CD4-positive, CD25-positive, alpha-beta regulatory T cell (primary cell): Measurements from ENCODE around the gene PRPF19. TPM values are rescaled to one million over a fixed set of nuclear protein-coding genes. Genes with fewer than 3 reads are reported as not detected.
A peak's percentile ranks its signal among the peaks of the same experiment; 100 is the strongest.
"Not testable (repeated sequence)": the region's sequence is repeated elsewhere in the genome, so short reads cannot be mapped to it uniquely, and the experiment has no call there.

Source experiments
- ATAC-seq, 2 donors: fragments of 150-1000 bp; cut with Tn5 transposase; one replicate each; pipeline ENCODE4 v1.10.0; 2021; ENCODE audit warnings: low read depth in 2 of 2, moderate number of reproducible peaks in 2 of 2, moderate library complexity in 1 of 2
- DNase-seq, 3 donors: peaks; one replicate each; pipeline versions ENCODE4 v3.0.0 to v3.0.0-alpha.2; 2012 to 2022; ENCODE audit warnings: mixed read lengths in 1 of 3
- H3K27ac ChIP-seq: one replicate; pipeline ENCODE4 v1.7.0; 2013; ENCODE audit warnings: mild to moderate bottlenecking, low read length; ENCODE audit not compliant: insufficient read depth, poor library complexity, severe bottlenecking
- H3K27me3 ChIP-seq: one replicate; pipeline ENCODE4 v1.7.0; 2013; ENCODE audit warnings: low read length; ENCODE audit not compliant: control insufficient read depth, insufficient read depth
- H3K36me3 ChIP-seq: one replicate; pipeline ENCODE4 v1.7.0; 2013; ENCODE audit warnings: mild to moderate bottlenecking, low read length, moderate library complexity; ENCODE audit not compliant: control insufficient read depth, insufficient read depth
- H3K4me1 ChIP-seq: 2 replicates; pipeline ENCODE4 v1.7.0; 2013; ENCODE audit warnings: mild to moderate bottlenecking, low read length; ENCODE audit not compliant: insufficient read depth, control insufficient read depth, poor library complexity, severe bottlenecking
- H3K4me3 ChIP-seq: one replicate; pipeline ENCODE4 v1.7.0; 2013; ENCODE audit warnings: low read depth, mild to moderate bottlenecking, low read length, moderate library complexity
- H3K9me3 ChIP-seq, 2 experiments: 1 replicate in 1 of 2; 2 replicates in 1 of 2; pipeline ENCODE4 v1.7.0; 2013; ENCODE audit warnings: low read length in 2 of 2, mild to moderate bottlenecking in 1 of 2, moderate library complexity in 1 of 2; ENCODE audit not compliant: control insufficient read depth in 2 of 2
- H3K27ac Mint-ChIP-seq, 3 donors: one replicate each; pipeline ENCODE4 v1.8.0; 2020 to 2022; ENCODE audit warnings: mild to moderate bottlenecking in 3 of 3, mixed read lengths in 3 of 3, moderate library complexity in 2 of 3
- H3K27me3 Mint-ChIP-seq: one replicate; pipeline ENCODE4 v1.8.0; 2022; ENCODE audit warnings: mild to moderate bottlenecking, mixed read lengths
- H3K36me3 Mint-ChIP-seq: one replicate; pipeline ENCODE4 v1.8.0; 2020; ENCODE audit warnings: mixed read lengths
- H3K4me1 Mint-ChIP-seq, 4 donors: one replicate each; pipeline ENCODE4 v1.8.0; 2020 to 2022; ENCODE audit warnings: mixed read lengths in 4 of 4, mild to moderate bottlenecking in 1 of 4
- H3K4me3 Mint-ChIP-seq, 4 donors: one replicate each; pipeline ENCODE4 v1.8.0; 2020 to 2022; ENCODE audit warnings: mild to moderate bottlenecking in 4 of 4, mixed read lengths in 4 of 4, moderate library complexity in 3 of 4
- H3K9me3 Mint-ChIP-seq, 7 donors: one replicate each; pipeline ENCODE4 v1.8.0; 2020 to 2022; ENCODE audit warnings: mixed read lengths in 7 of 7, mild to moderate bottlenecking in 3 of 7, moderate library complexity in 2 of 7
- polyA plus RNA-seq, 4 donors: library from polyadenylated mRNA; unstranded; fragments of 300-500 nt; fragmentation: Illumina TruSeq; gene quantifications; one replicate each; pipeline ENCODE4 v1.2.3, GENCODE V29; 2021
- total RNA-seq: library from RNA; stranded (reverse); gene quantifications from one replicate; pipeline ENCODE4 v1.2.3, GENCODE V29; 2022

PRPF19 gene
- total and polyA plus RNA-seq, 5 donors from 2014 or later: 13.6 to 67.6 (median 13.9) TPM

- Mint-ChIP-seq H3K4me3 (peak overlapping the region in 2 of 4 donors; percentile 16 to 43), H3K36me3 (no peaks in the 10 kb centered on the region), H3K4me1 (peaks cover 18 to 63% (median 31%) of the 10 kb centered on the region in 4 donors), H3K9me3 (peaks cover 0 to 2% (median 0%) of the 10 kb centered on the region in 7 donors), H3K27me3 (peaks cover 10% of the 10 kb centered on the region), H3K27ac (peak overlapping the region in 1 of 3 donors; percentile 15)
- Histone ChIP-seq H3K4me3 (no peak overlapping the region), H3K36me3 (no peaks in the 10 kb centered on the region), H3K4me1 (peaks cover 49% of the 10 kb centered on the region), H3K27ac (no peak overlapping the region), H3K9me3 (no peaks in the 10 kb centered on the region), H3K27me3 (peaks cover 13% of the 10 kb centered on the region)
- ATAC-seq (no peak), DNase-seq (no peak)
These were observed 3.9 kb upstream of the PRPF19 start for GRCh38 chr11:60910281-60910687.

GRCh38 chr11:60909680-60910280 lies 3.4 kb upstream of the PRPF19 start:
- Histone ChIP-seq H3K27me3 (peaks cover 13% of the 10 kb centered on the region), H3K4me1 (peaks cover 49% of the 10 kb centered on the region)
- H3K36me3 ChIP-seq, H3K9me3 Mint-ChIP-seq, H3K27ac ChIP-seq, ATAC-seq, H3K4me3 ChIP-seq, H3K36me3 Mint-ChIP-seq, DNase-seq, H3K9me3 ChIP-seq: not testable (repeated sequence)
- H3K4me3 Mint-ChIP-seq: peak overlapping the region in 1 of 4 donors; percentile 88
- peak overlapping the region in 1 of 3 donors; percentile 44 for H3K27ac Mint-ChIP-seq
- peaks cover 10% of the 10 kb centered on the region for H3K27me3 Mint-ChIP-seq
- peaks cover 21 to 63% (median 33%) of the 10 kb centered on the region in 4 donors for H3K4me1 Mint-ChIP-seq

GRCh38 chr11:60908803-60909202 lies 2.4 kb upstream of the PRPF19 start:
- no peaks in the 10 kb centered on the region for H3K9me3 ChIP-seq
- Mint-ChIP-seq H3K9me3 (peaks cover 0 to 2% (median 0%) of the 10 kb centered on the region in 7 donors), H3K27ac (peak overlapping the region in 1 of 3 donors; percentile 72), H3K4me3 (peak overlapping the region in 2 of 4 donors; percentile 17 to 88), H3K4me1 (peaks cover 26 to 70% (median 35%) of the 10 kb centered on the region in 4 donors), H3K36me3 (no peaks in the 10 kb centered on the region), H3K27me3 (peaks cover 10% of the 10 kb centered on the region)
- peaks cover 2% of the 10 kb centered on the region for H3K36me3 ChIP-seq
- peaks cover 48% of the 10 kb centered on the region for H3K4me1 ChIP-seq
- peaks cover 13% of the 10 kb centered on the region for H3K27me3 ChIP-seq
- no peak overlapping the region for H3K27ac ChIP-seq
- no peak overlapping the region for H3K4me3 ChIP-seq
- ATAC-seq (no peak), DNase-seq (no peak)

GRCh38 chr11:60905551-60906113 lies 753 bp downstream of the PRPF19 start:
- Histone ChIP-seq H3K9me3 (no peaks in the 10 kb centered on the region), H3K36me3 (peaks cover 33% of the 10 kb centered on the region), H3K27me3 (peaks cover 10% of the 10 kb centered on the region), H3K4me1 (peaks cover 34% of the 10 kb centered on the region), H3K4me3 (peak overlapping the region; percentile 84), H3K27ac (peak overlapping the region; percentile 91)
- Mint-ChIP-seq H3K36me3 (peaks cover 14% of the 10 kb centered on the region), H3K27me3 (peaks cover 10% of the 10 kb centered on the region), H3K4me1 (peaks cover 15 to 50% (median 32%) of the 10 kb centered on the region in 4 donors), H3K9me3 (peaks cover 0 to 2% (median 0%) of the 10 kb centered on the region in 7 donors), H3K4me3 (peak overlapping the region; percentile 88 to 93 (median 91)), H3K27ac (peak overlapping the region; percentile 90 to 97 (median 93))
- DNase-seq (peak in 1 of 3 donors; percentile 50), ATAC-seq (peak in 1 of 2 donors; percentile 14)

- Mint-ChIP-seq H3K9me3 (peaks cover 0 to 2% (median 0%) of the 10 kb centered on the region in 7 donors), H3K27me3 (peaks cover 10% of the 10 kb centered on the region), H3K36me3 (peaks cover 17% of the 10 kb centered on the region), H3K4me1 (peaks cover 15 to 49% (median 32%) of the 10 kb centered on the region in 4 donors), H3K4me3 (peak overlapping the region; percentile 88 to 93 (median 91)), H3K27ac (peak overlapping the region; percentile 90 to 97 (median 93))
- ATAC-seq (no peak), DNase-seq (no peak)
- Histone ChIP-seq H3K27ac (peak overlapping the region; percentile 91), H3K4me3 (peak overlapping the region; percentile 84), H3K9me3 (no peaks in the 10 kb centered on the region), H3K4me1 (peaks cover 34% of the 10 kb centered on the region), H3K27me3 (peaks cover 9% of the 10 kb centered on the region), H3K36me3 (peaks cover 39% of the 10 kb centered on the region)
These were observed 1.3 kb downstream of the PRPF19 start for GRCh38 chr11:60905047-60905446.

- peaks cover 58% of the 10 kb centered on the region for H3K36me3 ChIP-seq
- Mint-ChIP-seq H3K4me3 (peak overlapping the region in 1 of 4 donors; percentile 22), H3K27ac (peak overlapping the region in 2 of 3 donors; percentile 59 to 71)
These were observed 3.8 kb downstream of the PRPF19 start for GRCh38 chr11:60902625-60903024.

GRCh38 chr11:60900673-60901404 lies 5.5 kb downstream of the PRPF19 start:
- Histone ChIP-seq H3K36me3 (peaks cover 76% of the 10 kb centered on the region), H3K27me3 (no peaks in the 10 kb centered on the region)

More at GRCh38 chr11:60902625-60903024, 3.8 kb downstream of the PRPF19 start:
- H3K4me1 Mint-ChIP-seq: peaks cover 22 to 45% (median 32%) of the 10 kb centered on the region in 4 donors
- H3K9me3 Mint-ChIP-seq: peaks cover 0 to 2% (median 0%) of the 10 kb centered on the region in 7 donors
- DNase-seq: no peak
- Histone ChIP-seq H3K4me3 (no peak overlapping the region), H3K4me1 (peaks cover 32% of the 10 kb centered on the region), H3K9me3 (no peaks in the 10 kb centered on the region), H3K27me3 (no peaks in the 10 kb centered on the region), H3K27ac (no peak overlapping the region)
- H3K27me3 Mint-ChIP-seq: no peaks in the 10 kb centered on the region
- no peak for ATAC-seq
- H3K36me3 Mint-ChIP-seq: peaks cover 29% of the 10 kb centered on the region

More at GRCh38 chr11:60900673-60901404, 5.5 kb downstream of the PRPF19 start:
- Mint-ChIP-seq H3K36me3 (peaks cover 40% of the 10 kb centered on the region), H3K4me1 (peaks cover 18 to 32% (median 24%) of the 10 kb centered on the region in 4 donors), H3K27me3 (no peaks in the 10 kb centered on the region), H3K4me3 (no peak overlapping the region), H3K27ac (no peak overlapping the region), H3K9me3 (no peaks in the 10 kb centered on the region)
- Histone ChIP-seq H3K4me3 (no peak overlapping the region), H3K27ac (no peak overlapping the region), H3K4me1 (peaks cover 17% of the 10 kb centered on the region), H3K9me3 (no peaks in the 10 kb centered on the region)
- DNase-seq (no peak), ATAC-seq (no peak)
